Measurements from ENCODE around the gene LRP1B.

LRP1B gene

DNA sequence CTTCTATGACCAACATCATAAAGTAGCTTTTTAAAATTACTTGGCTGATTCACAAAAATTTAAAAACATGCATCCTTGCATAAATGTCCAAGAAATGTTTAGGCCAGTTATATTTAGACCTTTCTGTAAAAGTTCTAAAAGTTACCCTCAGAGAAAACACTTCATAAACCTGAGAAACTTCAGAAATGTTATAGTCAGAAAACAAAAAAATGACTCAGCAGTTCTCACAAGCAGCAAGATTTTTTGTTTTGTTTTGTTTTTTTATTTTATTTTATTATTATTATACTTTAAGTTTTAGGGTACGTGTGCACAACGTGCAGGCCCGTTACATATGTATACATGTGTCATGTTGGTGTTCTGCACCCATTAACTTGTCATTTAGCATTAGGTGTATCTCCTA, 648.1 kb downstream of the LRP1B start:
- in situ Hi-C loops (cut with HindIII; ENCODE audit: low pct_ligation_motif_present, low pct_unique_long_range_greater_than_20kb, low sequenced_read_pairs), result no loop called here
- DNase-seq, result no peak

- no peak for DNase-seq
- in situ Hi-C loops (cut with HindIII; ENCODE audit: low pct_ligation_motif_present, low pct_unique_long_range_greater_than_20kb, low sequenced_read_pairs), result no loop called here
Measured at GRCh38 chr2:141475801-141476200, 655.0 kb downstream of the LRP1B start.

DNA sequence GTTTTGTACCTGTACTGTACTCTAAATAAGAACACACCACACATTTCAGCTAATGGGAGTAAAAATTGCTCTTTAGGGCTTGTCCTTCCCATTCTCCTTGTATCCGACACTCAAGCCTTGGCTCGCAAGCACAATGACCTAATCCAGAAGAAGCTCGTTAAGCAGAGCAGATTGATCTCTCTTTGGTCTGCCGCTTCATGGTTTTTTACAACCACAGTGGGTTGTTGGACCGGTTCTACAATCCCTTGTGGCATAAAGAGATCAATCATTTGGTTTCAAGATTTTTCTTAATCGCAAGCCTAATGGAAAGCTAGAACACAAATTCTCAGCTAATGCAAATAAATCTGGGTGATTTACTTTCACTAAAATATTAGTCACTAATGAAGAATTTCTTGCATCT, 662.1 kb downstream of the LRP1B start:
- in situ Hi-C loops (cut with HindIII; ENCODE audit: low pct_ligation_motif_present, low pct_unique_long_range_greater_than_20kb, low sequenced_read_pairs), result no loop called here

GRCh38 chr2:141467331-141467730, 663.5 kb downstream of the LRP1B start:
- in situ Hi-C loops (cut with HindIII; ENCODE audit: low pct_ligation_motif_present, low pct_unique_long_range_greater_than_20kb, low sequenced_read_pairs), result no loop called here

More for the DNA sequence above, 662.1 kb downstream of the LRP1B start:
- DNase-seq, result no peak

GRCh38 chr2:141464995-141465394, 665.8 kb downstream of the LRP1B start:
- DNase-seq, result no peak
- in situ Hi-C loops (cut with HindIII; ENCODE audit: low pct_ligation_motif_present, low pct_unique_long_range_greater_than_20kb, low sequenced_read_pairs), result no loop called here

More at GRCh38 chr2:141467331-141467730, 663.5 kb downstream of the LRP1B start:
- no peak for DNase-seq

GRCh38 chr2:141458351-141458750, 672.5 kb downstream of the LRP1B start:
- no peak for DNase-seq
- in situ Hi-C loops (cut with HindIII; ENCODE audit: low pct_ligation_motif_present, low pct_unique_long_range_greater_than_20kb, low sequenced_read_pairs), result no loop called here

GRCh38 chr2:141455877-141456276, 674.9 kb downstream of the LRP1B start:
- in situ Hi-C loops (cut with HindIII; ENCODE audit: low pct_ligation_motif_present, low pct_unique_long_range_greater_than_20kb, low sequenced_read_pairs), result no loop called here
- DNase-seq, result no peak

DNA sequence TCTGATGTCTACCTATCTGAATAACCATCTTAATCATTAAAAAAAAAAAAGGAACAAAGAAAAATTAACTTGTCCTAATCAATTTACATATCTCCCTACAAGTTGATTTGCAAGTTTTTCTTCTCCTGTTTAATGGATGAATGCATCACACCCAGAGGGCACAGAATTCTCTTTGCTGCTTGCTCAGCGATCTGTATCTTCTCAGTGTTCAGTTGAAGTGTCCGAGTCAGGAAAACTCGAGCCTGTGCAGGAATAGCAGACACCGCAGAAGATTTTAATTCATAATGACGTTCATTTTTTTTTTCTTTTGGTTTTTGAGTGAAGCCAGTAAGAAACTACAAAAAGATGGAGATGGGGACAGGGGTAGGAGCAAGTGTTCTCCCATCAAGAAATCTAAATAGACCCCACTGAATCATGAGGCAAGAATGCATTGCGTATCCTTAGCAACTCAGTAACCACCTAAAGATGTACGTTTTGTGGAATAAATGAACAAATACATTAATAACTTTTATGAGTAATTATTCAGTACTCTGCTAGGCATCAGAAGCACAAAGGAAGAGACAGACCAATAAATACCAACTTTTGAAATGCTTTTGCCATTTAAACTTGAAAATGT, 675.5 kb downstream of the LRP1B start:
- no peak for DNase-seq
- in situ Hi-C loops (cut with HindIII; ENCODE audit: low pct_ligation_motif_present, low pct_unique_long_range_greater_than_20kb, low sequenced_read_pairs), result no loop called here

GRCh38 chr2:141440072-141440635, 690.7 kb downstream of the LRP1B start:
- DNase-seq, result no peak
- in situ Hi-C loops (cut with HindIII; ENCODE audit: low pct_ligation_motif_present, low pct_unique_long_range_greater_than_20kb, low sequenced_read_pairs), result no loop called here

DNA sequence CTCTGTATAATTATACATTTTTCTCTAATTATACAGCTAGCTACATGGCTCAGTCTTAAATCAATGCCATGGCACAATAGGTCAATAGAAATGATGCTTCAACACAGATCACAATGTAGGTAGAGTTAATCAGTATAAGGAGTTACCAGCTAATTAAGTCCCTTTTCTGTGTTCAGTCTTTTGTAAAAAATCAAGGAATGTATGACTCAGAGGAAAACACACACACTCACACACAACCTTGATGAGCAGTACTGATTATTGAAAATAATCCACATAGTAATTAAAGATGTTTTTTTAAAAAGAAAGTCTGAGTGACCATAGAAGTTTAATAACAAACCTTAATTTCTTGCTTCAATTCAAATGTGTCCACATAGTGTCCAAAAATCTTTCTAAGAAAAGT, 691.3 kb downstream of the LRP1B start:
- in situ Hi-C loops (cut with HindIII; ENCODE audit: low pct_ligation_motif_present, low pct_unique_long_range_greater_than_20kb, low sequenced_read_pairs), result no loop called here
- no peak for DNase-seq

DNA sequence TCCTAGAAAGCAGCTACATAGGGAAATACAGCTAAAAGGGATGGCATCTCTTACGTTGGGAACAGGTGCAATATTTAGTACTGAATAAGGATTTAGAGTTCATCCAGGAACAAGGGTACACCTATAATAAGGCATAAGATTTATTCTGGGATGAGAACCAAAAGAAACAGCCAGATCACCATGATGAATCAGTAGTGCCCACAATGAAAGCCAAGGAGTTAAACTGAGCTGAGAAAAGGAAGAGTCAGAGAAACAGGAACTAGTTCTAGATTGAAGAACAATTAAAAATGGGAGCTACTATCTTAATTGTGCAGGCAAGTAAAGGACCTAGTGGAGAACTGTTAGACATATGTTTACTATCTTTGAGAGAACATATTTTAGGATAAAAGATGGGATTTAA, 692.3 kb downstream of the LRP1B start:
- DNase-seq, result no peak

GRCh38 chr2:141437521-141437920, 693.3 kb downstream of the LRP1B start:
- in situ Hi-C loops (cut with HindIII; ENCODE audit: low pct_ligation_motif_present, low pct_unique_long_range_greater_than_20kb, low sequenced_read_pairs), result no loop called here
- DNase-seq, result no peak

More for the DNA sequence above, 692.3 kb downstream of the LRP1B start:
- in situ Hi-C loops (cut with HindIII; ENCODE audit: low pct_ligation_motif_present, low pct_unique_long_range_greater_than_20kb, low sequenced_read_pairs), result no loop called here

DNA sequence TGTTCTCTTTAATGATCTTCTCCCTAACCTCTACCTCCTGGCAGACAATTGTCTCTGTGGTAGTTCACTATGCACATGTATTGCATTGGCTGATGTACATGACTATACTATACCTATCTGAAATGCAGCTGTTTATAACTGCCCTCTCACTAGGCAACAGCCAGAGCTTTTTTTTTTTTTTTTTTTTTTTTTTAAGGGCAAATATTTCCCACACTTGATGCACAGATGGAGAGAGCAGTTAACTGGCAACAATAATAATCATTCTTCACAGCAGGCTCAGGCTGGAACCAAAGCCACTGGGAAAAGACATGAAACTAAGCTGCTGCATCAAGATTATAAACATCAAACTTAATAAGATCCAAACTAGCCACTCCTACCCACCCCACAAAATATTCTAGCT, 707.7 kb downstream of the LRP1B start:
- in situ Hi-C loops (cut with HindIII; ENCODE audit: low pct_ligation_motif_present, low pct_unique_long_range_greater_than_20kb, low sequenced_read_pairs), result no loop called here

DNA sequence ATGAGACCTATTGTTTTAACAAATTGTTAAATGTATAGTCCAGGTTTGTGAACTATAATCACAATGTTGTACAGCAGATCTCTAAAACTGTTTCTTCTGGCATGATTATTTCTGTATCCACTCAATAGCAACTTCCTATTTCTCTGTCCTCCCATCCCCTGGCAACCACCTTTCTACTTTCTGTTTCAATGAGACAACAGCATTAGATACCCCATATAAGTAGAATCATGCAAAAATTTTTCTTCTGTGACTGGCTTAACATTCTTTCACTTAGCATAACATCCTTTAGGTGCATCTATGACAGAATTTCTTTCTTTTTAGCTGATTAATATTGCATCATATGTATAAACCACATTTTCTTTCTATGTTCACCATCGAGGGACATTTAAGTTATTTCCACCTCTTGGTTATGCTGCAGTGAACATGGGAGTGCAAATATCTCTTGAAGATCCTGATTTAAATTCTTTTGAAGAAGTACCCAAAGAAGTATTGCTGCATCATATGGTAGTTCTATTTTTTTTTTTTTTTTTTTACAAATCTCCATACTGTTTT, 713.5 kb downstream of the LRP1B start:
- in situ Hi-C loops (cut with HindIII; ENCODE audit: low pct_ligation_motif_present, low pct_unique_long_range_greater_than_20kb, low sequenced_read_pairs), result no loop called here
- peak; percentile 18 for DNase-seq

More for the DNA sequence above, 707.7 kb downstream of the LRP1B start:
- DNase-seq, result no peak

DNA sequence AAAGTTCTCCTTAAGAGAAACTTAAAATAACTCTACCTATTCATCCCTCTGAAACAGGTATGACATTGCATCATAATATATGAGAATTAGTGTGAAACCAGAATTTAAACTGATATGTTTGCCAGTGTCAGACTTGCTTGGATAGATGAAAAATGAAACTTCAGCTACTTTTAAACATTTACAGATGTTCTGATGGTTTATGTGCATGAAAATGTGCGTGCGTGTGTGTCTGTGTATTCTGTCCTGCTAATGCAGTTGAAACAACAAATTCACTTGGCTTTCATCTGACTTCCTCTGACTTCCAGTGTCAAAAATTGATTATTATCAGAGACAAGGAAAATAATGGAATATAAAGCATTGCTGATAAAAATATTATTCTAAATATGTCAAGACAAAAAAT, 719.4 kb downstream of the LRP1B start:
- in situ Hi-C loops (cut with HindIII; ENCODE audit: low pct_ligation_motif_present, low pct_unique_long_range_greater_than_20kb, low sequenced_read_pairs), result no loop called here
- DNase-seq, result no peak

- DNase-seq, result peak; percentile 18
Measured at GRCh38 chr2:141399270-141399669, 731.5 kb downstream of the LRP1B start.

GRCh38 chr2:141393214-141393545, 737.6 kb downstream of the LRP1B start:
- no peak for DNase-seq
- in situ Hi-C loops (cut with HindIII; ENCODE audit: low pct_ligation_motif_present, low pct_unique_long_range_greater_than_20kb, low sequenced_read_pairs), result no loop called here

More at GRCh38 chr2:141399270-141399669, 731.5 kb downstream of the LRP1B start:
- in situ Hi-C loops (cut with HindIII; ENCODE audit: low pct_ligation_motif_present, low pct_unique_long_range_greater_than_20kb, low sequenced_read_pairs), result no loop called here

GRCh38 chr2:141392517-141393213, 738.2 kb downstream of the LRP1B start:
- no peak for DNase-seq
- in situ Hi-C loops (cut with HindIII; ENCODE audit: low pct_ligation_motif_present, low pct_unique_long_range_greater_than_20kb, low sequenced_read_pairs), result no loop called here

GRCh38 chr2:141386168-141386567, 744.6 kb downstream of the LRP1B start:
- in situ Hi-C loops (cut with HindIII; ENCODE audit: low pct_ligation_motif_present, low pct_unique_long_range_greater_than_20kb, low sequenced_read_pairs), result no loop called here
- no peak for DNase-seq

GRCh38 chr2:141384676-141385075, 746.1 kb downstream of the LRP1B start:
- in situ Hi-C loops (cut with HindIII; ENCODE audit: low pct_ligation_motif_present, low pct_unique_long_range_greater_than_20kb, low sequenced_read_pairs), result no loop called here
- peak; percentile 52 for DNase-seq

All from ACHN (cell line).